HL-60/S4 (cell line): ENCODE data around the gene ACOXL.
"Not testable (repeated sequence)": the region's sequence is repeated elsewhere in the genome, so short reads cannot be mapped to it uniquely, and the experiment has no call there.

Experiments used
- in situ Hi-C: fragments of 300-500 bp; cut with MboI; formaldehyde crosslinking; loops from 2 replicates; pipeline ENCODE4 v1.14.3; 2022; ENCODE audit warnings: low sequenced_read_pairs

Gene ACOXL

GRCh38 chr2:111029181-111029927, 297.0 kb downstream of the ACOXL start:
- in situ Hi-C loops = no loop called here

GRCh38 chr2:111030260-111030891, 298.0 kb downstream of the ACOXL start:
- in situ Hi-C loops = no loop called here

- in situ Hi-C loops = no loop called here
These were observed 298.6 kb downstream of the ACOXL start for GRCh38 chr2:111030945-111031344.

- in situ Hi-C loops = no loop called here
These were observed 299.4 kb downstream of the ACOXL start for GRCh38 chr2:111031546-111032478.

- in situ Hi-C loops = no loop called here
These were observed 300.5 kb downstream of the ACOXL start for GRCh38 chr2:111032721-111033429.

- in situ Hi-C loops = no loop called here
These were observed 301.8 kb downstream of the ACOXL start for GRCh38 chr2:111034146-111034545.

GRCh38 chr2:111034606-111035005, 302.2 kb downstream of the ACOXL start:
- in situ Hi-C loops = no loop called here

- in situ Hi-C loops = no loop called here
These were observed 303.6 kb downstream of the ACOXL start for GRCh38 chr2:111035830-111036441.

GRCh38 chr2:111037128-111037527, 304.8 kb downstream of the ACOXL start:
- in situ Hi-C loops = no loop called here

GRCh38 chr2:111039628-111040383, 307.4 kb downstream of the ACOXL start:
- in situ Hi-C loops = no loop called here

GRCh38 chr2:111041398-111042202, 309.2 kb downstream of the ACOXL start:
- in situ Hi-C loops = no loop called here

GRCh38 chr2:111042261-111042660, 309.9 kb downstream of the ACOXL start:
- in situ Hi-C loops = no loop called here

GRCh38 chr2:111042772-111043771, 310.7 kb downstream of the ACOXL start:
- in situ Hi-C loops = no loop called here

GRCh38 chr2:111044066-111044465, 311.7 kb downstream of the ACOXL start:
- in situ Hi-C loops = no loop called here

- in situ Hi-C loops = not testable (repeated sequence)
These were observed 312.9 kb downstream of the ACOXL start for GRCh38 chr2:111045236-111045635.

- in situ Hi-C loops = no loop called here
These were observed 313.5 kb downstream of the ACOXL start for GRCh38 chr2:111045771-111046444.

- in situ Hi-C loops = no loop called here
These were observed 314.3 kb downstream of the ACOXL start for GRCh38 chr2:111046670-111047069.
